Gastrocnemius medialis (tissue), 4 donors: Measurements from ENCODE around the gene TRAF1. TPM values are rescaled to one million over a fixed set of nuclear protein-coding genes. Genes with fewer than 3 reads are reported as not detected.

Experiments
- ATAC-seq, 2 donors: fragments of 150-250 bp; one replicate each; pipeline ENCODE4 v1.9.1; 2016
- DNase-seq, 2 donors: peaks; one replicate each; pipeline ENCODE4 v3.0.0-alpha.2; 2019
- H3K27ac ChIP-seq, 4 donors: fragments of 200-600 bp; sonication (generic); 1 replicate in 1 of 4; 2 replicates in 3 of 4; pipeline ENCODE4 v1.5.1; 2016 to 2018; ENCODE audit warnings: mild to moderate bottlenecking in 2 of 4, moderate library complexity in 1 of 4
- H3K27me3 ChIP-seq, 3 donors: fragments of 200-600 bp; sonication (generic) in 2 of 3; 1 replicate in 1 of 3; 2 replicates in 2 of 3; pipeline versions ENCODE4 v1.5.1 to v1.6.0; 2016 to 2019; ENCODE audit warnings: mild to moderate bottlenecking in 1 of 3, moderate library complexity in 1 of 3
- H3K36me3 ChIP-seq, 2 donors: fragments of 200-600 bp; sonication (generic) in 1 of 2; one replicate each; pipeline ENCODE4 v1.5.1; 2017 to 2018
- H3K4me1 ChIP-seq, 2 donors: fragments of 200-600 bp; sonication (generic) in 1 of 2; one replicate each; pipeline ENCODE4 v1.5.1; 2016 to 2017; ENCODE audit warnings: mild to moderate bottlenecking in 2 of 2
- H3K4me3 ChIP-seq, 4 donors: fragments of 200-600 bp; sonication (generic) in 3 of 4; 1 replicate in 1 of 4; 2 replicates in 3 of 4; pipeline ENCODE4 v1.5.1; 2016 to 2019; ENCODE audit warnings: mild to moderate bottlenecking in 2 of 4
- H3K9me3 ChIP-seq, 3 donors: fragments of 200-600 bp; sonication (generic) in 2 of 3; 1 replicate in 1 of 3; 2 replicates in 2 of 3; pipeline ENCODE4 v1.5.1; 2016 to 2019
- POLR2A ChIP-seq, 2 donors: fragments of 450-650 bp; IDR thresholded peaks; one replicate each; pipeline ENCODE4 v1.6.1; 2017; ENCODE audit warnings: antibody characterized with exemption in 2 of 2, mild to moderate bottlenecking in 2 of 2, moderate library complexity in 2 of 2
- in situ Hi-C, 4 donors: fragments of 200-750 bp; cut with MboI; loops; one replicate each; pipeline versions ENCODE4 v1.15.0 to v1.8.0; 2017; ENCODE audit warnings: low sequenced_read_pairs in 4 of 4
- intact Hi-C: fragments of 100-400 bp; cut with DNase I; formaldehyde crosslinking; loops from one replicate; pipeline ENCODE4 v1.15.1; 2023; ENCODE audit warnings: low total_unique reads
- total RNA-seq, 4 donors: library from RNA; depleted of rRNA; stranded (reverse); fragments of >200 nt; gene quantifications; one replicate each; pipeline versions ENCODE4 v1.1.0 to v1.2.3, GENCODE V29; 2016
- TF ChIP-seq, protein P1 (sequence below), 5 experiments: fragments of 450-650 bp in 3 of 5; fragments of 200-600 bp in 2 of 5; sonication (generic) in 2 of 5; IDR thresholded peaks in 4 of 5; conservative IDR thresholded peaks in 1 of 5; 1 replicate in 4 of 5; 2 replicates in 1 of 5; pipeline ENCODE4 v1.5.1; 2016 to 2019; ENCODE audit warnings: antibody characterized with exemption in 5 of 5, mild to moderate bottlenecking in 3 of 5, moderate library complexity in 3 of 5

Gene TRAF1
- total RNA-seq, 4 donors from 2014 or later, result 0.42 to 1.6 (median 0.77) TPM

GRCh38 chr9:120944434-120944843, 17.8 kb upstream of the TRAF1 start:
- ATAC-seq (no peak), DNase-seq (no peak)
- in situ Hi-C loops (loop anchor here in 2 of 4 donors (25.0 kb wide), 1 partner anchor 182 kb away; no protein-coding TSS in a partner anchor), intact Hi-C loops (no loop called here)
- H3K27ac ChIP-seq, result no peak overlapping the region
- H3K4me1 ChIP-seq, result peaks cover 11 to 14% of the 10 kb centered on the region in 2 donors
- no peaks in the 10 kb centered on the region for H3K36me3 ChIP-seq
- no peak overlapping the region for H3K4me3 ChIP-seq
- no peaks in the 10 kb centered on the region for H3K27me3 ChIP-seq
- TF ChIP-seq, protein P1, sequence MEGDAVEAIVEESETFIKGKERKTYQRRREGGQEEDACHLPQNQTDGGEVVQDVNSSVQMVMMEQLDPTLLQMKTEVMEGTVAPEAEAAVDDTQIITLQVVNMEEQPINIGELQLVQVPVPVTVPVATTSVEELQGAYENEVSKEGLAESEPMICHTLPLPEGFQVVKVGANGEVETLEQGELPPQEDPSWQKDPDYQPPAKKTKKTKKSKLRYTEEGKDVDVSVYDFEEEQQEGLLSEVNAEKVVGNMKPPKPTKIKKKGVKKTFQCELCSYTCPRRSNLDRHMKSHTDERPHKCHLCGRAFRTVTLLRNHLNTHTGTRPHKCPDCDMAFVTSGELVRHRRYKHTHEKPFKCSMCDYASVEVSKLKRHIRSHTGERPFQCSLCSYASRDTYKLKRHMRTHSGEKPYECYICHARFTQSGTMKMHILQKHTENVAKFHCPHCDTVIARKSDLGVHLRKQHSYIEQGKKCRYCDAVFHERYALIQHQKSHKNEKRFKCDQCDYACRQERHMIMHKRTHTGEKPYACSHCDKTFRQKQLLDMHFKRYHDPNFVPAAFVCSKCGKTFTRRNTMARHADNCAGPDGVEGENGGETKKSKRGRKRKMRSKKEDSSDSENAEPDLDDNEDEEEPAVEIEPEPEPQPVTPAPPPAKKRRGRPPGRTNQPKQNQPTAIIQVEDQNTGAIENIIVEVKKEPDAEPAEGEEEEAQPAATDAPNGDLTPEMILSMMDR (IDR thresholded peaks at IDR 0.05 in 4 of 5, conservative IDR thresholded peaks at IDR 0.05 in 1 of 5), result no peak
- TF ChIP-seq POLR2A (IDR thresholded peaks at IDR 0.05), result no peak
- H3K9me3 ChIP-seq, result no peaks in the 10 kb centered on the region

DNA sequence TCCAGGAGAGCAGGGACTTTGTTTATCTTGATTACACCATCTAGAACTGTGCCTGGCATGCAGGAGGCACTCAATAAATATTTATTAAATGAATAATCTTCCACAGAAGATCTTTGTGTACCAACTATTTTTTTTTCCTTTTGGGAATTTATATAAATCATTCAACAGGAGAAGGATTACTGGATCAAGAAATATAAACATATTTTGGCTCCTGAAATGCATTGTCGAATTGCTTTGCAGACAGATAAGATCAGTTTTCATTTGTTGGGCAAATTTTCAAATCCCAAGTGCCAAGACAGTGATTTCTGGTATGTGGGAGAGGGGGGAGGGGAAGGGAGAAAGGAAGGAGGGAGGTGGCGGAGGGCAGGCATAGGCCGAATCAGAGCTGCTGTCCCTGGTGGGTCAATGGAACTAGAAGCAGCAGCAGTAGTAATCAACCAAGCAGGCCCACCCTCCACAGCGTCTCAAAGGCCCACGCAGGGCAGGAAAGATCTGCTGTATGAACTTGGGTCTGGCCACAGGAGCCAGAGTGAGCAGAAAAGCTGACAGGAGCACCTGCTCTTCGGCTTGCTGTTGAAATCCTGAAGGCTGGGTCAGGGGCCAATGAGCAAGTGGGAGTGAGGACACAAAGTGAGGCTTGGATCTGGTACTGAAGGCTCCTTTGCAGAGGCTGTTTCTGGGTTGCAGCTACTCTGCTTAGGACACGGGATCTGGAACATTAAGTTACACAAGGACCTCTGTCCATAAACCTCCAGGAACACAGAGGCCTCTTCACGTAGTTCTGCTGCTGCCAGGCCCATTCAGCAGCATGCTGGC, 15.8 kb upstream of the TRAF1 start:
- intact Hi-C loops, result no loop called here
- in situ Hi-C loops, result loop anchor here in 2 of 4 donors (25.0 kb wide), 1 partner anchor 180 kb away; no protein-coding TSS in a partner anchor
- Histone ChIP-seq H3K27me3 (no peaks in the 10 kb centered on the region), H3K4me1 (peaks cover 11 to 14% of the 10 kb centered on the region in 2 donors), H3K27ac (peak overlapping the region; percentile 42 to 82 (median 78)), H3K9me3 (no peaks in the 10 kb centered on the region), H3K4me3 (peak overlapping the region in 1 of 4 donors; percentile 8), H3K36me3 (no peaks in the 10 kb centered on the region)
- ATAC-seq (peak; percentile 95 to 96), DNase-seq (peak; percentile 50 to 63)
- TF ChIP-seq, protein P1 (IDR thresholded peaks at IDR 0.05 in 4 of 5, conservative IDR thresholded peaks at IDR 0.05 in 1 of 5), result no peak
- TF ChIP-seq POLR2A (IDR thresholded peaks at IDR 0.05), result no peak

DNA sequence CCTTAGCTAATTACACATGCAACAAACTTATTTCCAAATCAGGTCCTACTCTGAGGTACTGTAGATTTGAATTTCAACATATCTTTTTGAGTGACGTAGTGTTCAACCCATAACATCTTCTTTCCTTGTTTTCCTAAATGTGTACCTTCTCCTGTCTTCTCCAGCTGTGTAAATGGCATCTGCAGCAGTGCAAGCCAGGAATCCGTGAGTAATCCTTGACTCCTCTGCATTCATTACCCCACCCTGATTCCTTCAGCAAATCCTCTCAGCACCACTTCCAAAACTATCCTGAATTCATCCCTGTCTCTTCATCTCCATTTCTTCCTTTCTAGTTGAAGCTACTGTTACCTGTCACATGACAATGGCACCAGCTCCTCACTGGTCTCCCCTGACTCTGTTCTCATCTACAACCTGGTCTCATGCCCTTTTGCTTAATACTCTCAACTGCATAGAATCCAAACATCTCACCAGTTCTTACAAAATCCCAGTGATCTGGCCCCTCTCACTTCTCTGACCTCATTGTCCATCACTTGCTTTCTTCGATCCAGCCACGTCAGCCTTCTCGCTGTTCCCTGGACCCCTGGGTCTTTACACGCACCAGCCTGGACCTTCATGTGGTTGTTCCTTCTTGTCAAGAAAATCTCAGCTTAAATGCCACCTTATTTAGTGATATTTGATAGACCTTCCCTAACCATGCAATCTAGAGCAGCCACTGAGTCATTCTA, 14.6 kb upstream of the TRAF1 start:
- no peak for TF ChIP-seq POLR2A (IDR thresholded peaks at IDR 0.05)
- TF ChIP-seq, protein P1 (IDR thresholded peaks at IDR 0.05 in 4 of 5, conservative IDR thresholded peaks at IDR 0.05 in 1 of 5), result no peak
- in situ Hi-C loops (loop anchor here in 2 of 4 donors (25.0 kb wide), 1 partner anchor 179 kb away; no protein-coding TSS in a partner anchor), intact Hi-C loops (no loop called here)
- no peaks in the 10 kb centered on the region for H3K36me3 ChIP-seq
- H3K9me3 ChIP-seq, result no peaks in the 10 kb centered on the region
- DNase-seq (no peak), ATAC-seq (no peak)
- H3K4me3 ChIP-seq, result no peak overlapping the region
- no peaks in the 10 kb centered on the region for H3K27me3 ChIP-seq
- H3K4me1 ChIP-seq, result peaks cover 13 to 22% of the 10 kb centered on the region in 2 donors
- H3K27ac ChIP-seq, result peak overlapping the region in 1 of 4 donors; percentile 82

DNA sequence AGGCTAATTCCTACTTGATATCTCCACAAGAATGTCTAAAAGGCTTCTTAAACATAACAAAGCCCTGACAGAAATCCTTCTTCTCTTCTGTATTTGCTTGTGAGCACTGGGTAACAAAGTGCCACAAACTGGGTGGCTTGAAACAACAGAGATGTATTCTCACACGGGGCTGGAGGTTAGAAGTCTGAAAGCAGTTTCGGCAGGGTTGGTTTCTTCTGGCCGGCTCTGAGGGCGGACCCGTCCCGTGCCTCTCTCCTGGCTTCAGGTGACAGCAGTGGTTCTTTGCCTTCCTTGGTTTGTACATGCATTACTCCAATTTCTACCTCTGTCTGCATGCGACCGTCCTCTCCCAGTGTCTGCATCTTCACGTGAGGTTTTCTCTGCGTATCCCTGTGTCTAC, 14.0 kb upstream of the TRAF1 start:
- Histone ChIP-seq H3K27me3 (no peaks in the 10 kb centered on the region), H3K4me1 (peaks cover 19 to 28% of the 10 kb centered on the region in 2 donors), H3K4me3 (no peak overlapping the region), H3K9me3 (no peaks in the 10 kb centered on the region), H3K27ac (no peak overlapping the region), H3K36me3 (no peaks in the 10 kb centered on the region)
- DNase-seq (no peak), ATAC-seq (no peak)
- in situ Hi-C loops, result loop anchor here in 2 of 4 donors (25.0 kb wide), 1 partner anchor 178 kb away; no protein-coding TSS in a partner anchor
- intact Hi-C loops, result no loop called here
- TF ChIP-seq, protein P1 (IDR thresholded peaks at IDR 0.05 in 4 of 5, conservative IDR thresholded peaks at IDR 0.05 in 1 of 5), result no peak
- no peak for TF ChIP-seq POLR2A (IDR thresholded peaks at IDR 0.05)
